BLaER1 treated with 17β-estradiol and CSF1 and Interleukin-3, amounts not matched to agents 10 nM and 100 nM (cell line): ENCODE results near the gene CUBN.
A peak's percentile ranks its signal among the peaks of the same experiment; 100 is the strongest.

Source experiments
- H3K27ac ChIP-seq, 11 experiments: shearing (Covaris generic); formaldehyde crosslinking; 2 replicates each; pipeline ENCODE4 v1.8.1; 2022
- H3K27me3 ChIP-seq, 11 experiments: shearing (Covaris generic); formaldehyde crosslinking; 2 replicates each; pipeline ENCODE4 v1.8.1; 2022
- H3K36me3 ChIP-seq, 11 experiments: shearing (Covaris generic); formaldehyde crosslinking; 2 replicates each; pipeline ENCODE4 v1.8.1; 2022
- H3K4me1 ChIP-seq, 10 experiments: shearing (Covaris generic); formaldehyde crosslinking; 2 replicates each; pipeline ENCODE4 v1.8.1; 2022
- H3K4me2 ChIP-seq, 11 experiments: shearing (Covaris generic); formaldehyde crosslinking; 2 replicates each; pipeline ENCODE4 v1.8.1; 2022
- H3K4me3 ChIP-seq, 10 experiments: shearing (Covaris generic); formaldehyde crosslinking; 2 replicates each; pipeline ENCODE4 v1.8.1; 2022
- H3K9ac ChIP-seq, 11 experiments: shearing (Covaris generic); formaldehyde crosslinking; 2 replicates each; pipeline ENCODE4 v1.8.1; 2022
- H3K9me3 ChIP-seq, 11 experiments: shearing (Covaris generic); formaldehyde crosslinking; replicated peaks in 1 of 11; 2 replicates each; pipeline ENCODE4 v1.8.1; 2022
- H4K20me1 ChIP-seq, 11 experiments: shearing (Covaris generic); formaldehyde crosslinking; 2 replicates each; pipeline ENCODE4 v1.8.1; 2022
- Cebpa-rat ChIP-seq, 11 experiments: shearing (Covaris generic); IDR thresholded peaks; 2 replicates each; pipeline ENCODE4 v1.8.1; 2022

The CUBN gene

GRCh38 chr10:16999665-17000451 lies 129.8 kb downstream of the CUBN start:
- no peak overlapping the region for H3K27ac ChIP-seq
- H3K9me3 ChIP-seq = peaks cover 8 to 21% (median 10%) of the 10 kb centered on the region in 11 experiments; a peak in 21 of 22 replicates
- no peaks in the 10 kb centered on the region for H4K20me1 ChIP-seq
- no peaks in the 10 kb centered on the region for H3K36me3 ChIP-seq
- H3K27me3 ChIP-seq = no peaks in the 10 kb centered on the region
- no peak overlapping the region for H3K4me2 ChIP-seq
- TF ChIP-seq Cebpa-rat (IDR thresholded peaks at IDR 0.05) = no peak
- H3K9ac ChIP-seq = no peak overlapping the region
- H3K4me3 ChIP-seq = no peak overlapping the region
- peaks cover 32 to 50% (median 39%) of the 10 kb centered on the region in 10 experiments for H3K4me1 ChIP-seq

GRCh38 chr10:16996530-16996964 lies 133.1 kb downstream of the CUBN start:
- no peak for TF ChIP-seq Cebpa-rat (IDR thresholded peaks at IDR 0.05)
- Histone ChIP-seq H3K9me3 (peaks cover 8 to 17% (median 10%) of the 10 kb centered on the region in 11 experiments; a peak in 21 of 22 replicates), H3K27me3 (no peaks in the 10 kb centered on the region), H3K27ac (peak overlapping the region in 10 of 11 experiments; percentile 54 to 74 (median 70); a peak in 20 of 22 replicates), H3K9ac (peak overlapping the region in 7 of 11 experiments; percentile 21 to 59 (median 45); a peak in 8 of 22 replicates), H3K4me2 (peak overlapping the region; percentile 35 to 67 (median 60); a peak in 21 of 22 replicates), H3K4me3 (no peak overlapping the region), H3K4me1 (peaks cover 12 to 24% (median 18%) of the 10 kb centered on the region in 10 experiments), H4K20me1 (no peaks in the 10 kb centered on the region), H3K36me3 (no peaks in the 10 kb centered on the region)

GRCh38 chr10:16995867-16996529 lies 133.6 kb downstream of the CUBN start:
- Histone ChIP-seq H3K9ac (peak overlapping the region in 8 of 11 experiments; percentile 15 to 59 (median 34); a peak in 9 of 22 replicates), H3K9me3 (peaks cover 4 to 13% (median 8%) of the 10 kb centered on the region in 11 experiments; a peak in 21 of 22 replicates), H3K27ac (peak overlapping the region in 10 of 11 experiments; percentile 54 to 74 (median 70); a peak in 21 of 22 replicates), H3K4me1 (peaks cover 12 to 22% (median 17%) of the 10 kb centered on the region in 10 experiments), H3K4me2 (peak overlapping the region; percentile 35 to 67 (median 60)), H4K20me1 (no peaks in the 10 kb centered on the region), H3K36me3 (no peaks in the 10 kb centered on the region), H3K4me3 (no peak overlapping the region), H3K27me3 (no peaks in the 10 kb centered on the region)
- TF ChIP-seq Cebpa-rat (IDR thresholded peaks at IDR 0.05) = peak in 2 of 11 experiments; percentile 7 to 55; a peak in 3 of 22 replicates

GRCh38 chr10:16993186-16993585 lies 136.4 kb downstream of the CUBN start:
- Histone ChIP-seq H3K4me3 (no peak overlapping the region), H3K36me3 (no peaks in the 10 kb centered on the region), H3K4me2 (no peak overlapping the region)

GRCh38 chr10:16992611-16993119 lies 136.9 kb downstream of the CUBN start:
- H3K4me3 ChIP-seq = no peak overlapping the region
- peaks cover 0 to 15% (median 7%) of the 10 kb centered on the region in 11 experiments; a peak in 9 of 22 replicates for H3K9me3 ChIP-seq
- H3K36me3 ChIP-seq = no peaks in the 10 kb centered on the region
- no peak overlapping the region for H3K4me2 ChIP-seq
- no peak overlapping the region for H3K27ac ChIP-seq
- H3K9ac ChIP-seq = no peak overlapping the region
- TF ChIP-seq Cebpa-rat (IDR thresholded peaks at IDR 0.05) = no peak
- no peaks in the 10 kb centered on the region for H3K27me3 ChIP-seq
- no peaks in the 10 kb centered on the region for H4K20me1 ChIP-seq
- peaks cover 12 to 22% (median 17%) of the 10 kb centered on the region in 10 experiments for H3K4me1 ChIP-seq

More at GRCh38 chr10:16993186-16993585, 136.4 kb downstream of the CUBN start:
- Histone ChIP-seq H4K20me1 (no peaks in the 10 kb centered on the region), H3K27ac (no peak overlapping the region), H3K9me3 (peaks cover 0 to 15% (median 7%) of the 10 kb centered on the region in 11 experiments; a peak in 11 of 22 replicates), H3K9ac (no peak overlapping the region), H3K27me3 (no peaks in the 10 kb centered on the region), H3K4me1 (peaks cover 12 to 22% (median 17%) of the 10 kb centered on the region in 10 experiments)
- no peak for TF ChIP-seq Cebpa-rat (IDR thresholded peaks at IDR 0.05)

GRCh38 chr10:16991011-16991410 lies 138.6 kb downstream of the CUBN start:
- no peak overlapping the region for H3K4me3 ChIP-seq
- H3K27me3 ChIP-seq = no peaks in the 10 kb centered on the region
- H3K27ac ChIP-seq = no peak overlapping the region
- H3K36me3 ChIP-seq = no peaks in the 10 kb centered on the region
- H4K20me1 ChIP-seq = no peaks in the 10 kb centered on the region
- no peak overlapping the region for H3K4me2 ChIP-seq
- H3K4me1 ChIP-seq = peaks cover 4 to 12% (median 7%) of the 10 kb centered on the region in 10 experiments
- TF ChIP-seq Cebpa-rat (IDR thresholded peaks at IDR 0.05) = no peak
- H3K9me3 ChIP-seq = peaks cover 0 to 15% (median 7%) of the 10 kb centered on the region in 11 experiments; a peak in 9 of 22 replicates
- no peak overlapping the region for H3K9ac ChIP-seq

- Histone ChIP-seq H3K4me2 (no peak overlapping the region), H4K20me1 (no peaks in the 10 kb centered on the region), H3K36me3 (no peaks in the 10 kb centered on the region), H3K9me3 (peaks cover 0 to 15% (median 7%) of the 10 kb centered on the region in 11 experiments; a peak in 9 of 22 replicates), H3K4me1 (peaks cover 0 to under 1% (median 0%) of the 10 kb centered on the region in 10 experiments; a peak in 2 of 20 replicates), H3K4me3 (no peak overlapping the region), H3K27ac (no peak overlapping the region), H3K27me3 (no peaks in the 10 kb centered on the region), H3K9ac (no peak overlapping the region)
- TF ChIP-seq Cebpa-rat (IDR thresholded peaks at IDR 0.05) = no peak
Observed at GRCh38 chr10:16989826-16990293, 139.8 kb downstream of the CUBN start.

GRCh38 chr10:16988900-16989299 lies 140.7 kb downstream of the CUBN start:
- H3K27me3 ChIP-seq = no peaks in the 10 kb centered on the region
- H3K9ac ChIP-seq = no peak overlapping the region
- H3K9me3 ChIP-seq = peaks cover 0 to 15% (median 8%) of the 10 kb centered on the region in 11 experiments; a peak in 9 of 22 replicates
- H4K20me1 ChIP-seq = no peaks in the 10 kb centered on the region
- no peaks in the 10 kb centered on the region for H3K36me3 ChIP-seq
- H3K4me1 ChIP-seq = no peaks in the 10 kb centered on the region; a peak in 1 of 20 replicates
- no peak for TF ChIP-seq Cebpa-rat (IDR thresholded peaks at IDR 0.05)
- H3K4me3 ChIP-seq = no peak overlapping the region
- H3K27ac ChIP-seq = no peak overlapping the region
- no peak overlapping the region for H3K4me2 ChIP-seq
